Subcutaneous adipose tissue (tissue), 4 donors: ENCODE data around the gene TUBA8. TPM values are rescaled to one million over a fixed set of nuclear protein-coding genes. Genes with fewer than 3 reads are reported as not detected.

Experiments used
- total RNA-seq, 4 donors: library from RNA; depleted of rRNA; stranded (reverse); fragments of >200 nt; gene quantifications; one replicate each; pipeline ENCODE4 v1.1.0, GENCODE V29; 2016
- TF ChIP-seq, protein P1 (sequence below): fragments of 450-650 bp; IDR thresholded peaks from one replicate; pipeline ENCODE4 v1.5.1; 2016; ENCODE audit warnings: low read depth, mild to moderate bottlenecking, control low read depth, antibody characterized with exemption, moderate library complexity

TUBA8 gene
- total RNA-seq, 4 donors from 2014 or later: 4.6 to 34.3 (median 19.3) TPM

DNA sequence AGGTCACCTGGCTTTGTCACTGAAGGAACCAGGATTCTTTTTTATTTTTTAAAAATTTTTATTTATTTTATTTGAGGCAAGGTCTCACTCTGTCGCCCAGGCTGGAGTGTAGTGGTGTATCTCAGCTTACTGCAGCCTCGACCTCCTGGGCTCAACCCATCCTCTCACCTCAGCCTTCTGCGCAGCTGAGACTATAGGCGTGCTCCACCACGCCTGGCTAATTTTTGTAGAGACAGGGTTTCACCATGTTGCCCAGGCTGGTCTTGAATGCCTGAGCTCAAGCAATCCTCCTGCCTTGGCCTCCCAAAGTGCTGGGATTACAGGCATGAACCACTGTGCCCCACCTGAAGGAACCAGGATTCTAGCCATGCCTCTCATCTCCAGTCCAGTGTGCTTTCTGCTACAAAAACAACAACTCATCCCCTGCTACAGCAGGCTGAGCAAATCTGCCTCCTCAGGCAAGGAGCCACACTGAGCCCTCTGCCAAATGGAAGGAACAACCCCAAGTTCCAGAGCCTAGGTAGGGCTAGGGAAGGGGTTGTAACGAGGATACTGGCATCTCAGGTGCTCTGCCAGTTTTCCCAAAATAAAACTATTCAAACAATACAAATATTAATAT lies 35.4 kb upstream of the TUBA8 start:
- TF ChIP-seq, protein P1, sequence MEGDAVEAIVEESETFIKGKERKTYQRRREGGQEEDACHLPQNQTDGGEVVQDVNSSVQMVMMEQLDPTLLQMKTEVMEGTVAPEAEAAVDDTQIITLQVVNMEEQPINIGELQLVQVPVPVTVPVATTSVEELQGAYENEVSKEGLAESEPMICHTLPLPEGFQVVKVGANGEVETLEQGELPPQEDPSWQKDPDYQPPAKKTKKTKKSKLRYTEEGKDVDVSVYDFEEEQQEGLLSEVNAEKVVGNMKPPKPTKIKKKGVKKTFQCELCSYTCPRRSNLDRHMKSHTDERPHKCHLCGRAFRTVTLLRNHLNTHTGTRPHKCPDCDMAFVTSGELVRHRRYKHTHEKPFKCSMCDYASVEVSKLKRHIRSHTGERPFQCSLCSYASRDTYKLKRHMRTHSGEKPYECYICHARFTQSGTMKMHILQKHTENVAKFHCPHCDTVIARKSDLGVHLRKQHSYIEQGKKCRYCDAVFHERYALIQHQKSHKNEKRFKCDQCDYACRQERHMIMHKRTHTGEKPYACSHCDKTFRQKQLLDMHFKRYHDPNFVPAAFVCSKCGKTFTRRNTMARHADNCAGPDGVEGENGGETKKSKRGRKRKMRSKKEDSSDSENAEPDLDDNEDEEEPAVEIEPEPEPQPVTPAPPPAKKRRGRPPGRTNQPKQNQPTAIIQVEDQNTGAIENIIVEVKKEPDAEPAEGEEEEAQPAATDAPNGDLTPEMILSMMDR: no peak

- TF ChIP-seq, protein P1: no peak
Observed at GRCh38 chr22:18075720-18076497, 34.7 kb upstream of the TUBA8 start.

DNA sequence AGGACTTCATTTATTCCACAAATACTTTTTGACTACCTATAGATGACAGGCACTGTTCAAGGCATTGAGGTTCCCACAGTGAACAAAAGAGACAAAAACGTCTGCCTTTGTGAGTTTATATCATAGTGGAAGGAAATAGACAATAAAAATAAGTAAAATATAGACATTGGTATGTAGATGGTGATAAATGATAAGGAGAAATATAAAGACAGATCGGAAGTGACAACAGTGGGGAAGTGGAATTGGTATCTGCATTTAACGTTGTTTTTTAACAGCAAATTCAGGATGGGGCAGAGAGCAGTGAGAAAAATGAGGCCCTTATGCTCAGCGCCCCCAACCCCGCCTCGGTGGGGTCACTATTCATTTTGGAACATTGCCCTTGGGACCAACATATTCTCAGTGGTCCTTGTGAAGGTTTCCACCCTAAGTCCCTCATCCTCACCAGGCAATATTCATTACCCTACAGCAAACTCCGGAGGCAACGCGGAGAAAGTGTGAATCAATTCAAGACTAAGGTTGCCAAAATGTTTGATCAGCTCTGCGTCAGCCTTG lies 33.4 kb upstream of the TUBA8 start:
- TF ChIP-seq, protein P1: no peak

DNA sequence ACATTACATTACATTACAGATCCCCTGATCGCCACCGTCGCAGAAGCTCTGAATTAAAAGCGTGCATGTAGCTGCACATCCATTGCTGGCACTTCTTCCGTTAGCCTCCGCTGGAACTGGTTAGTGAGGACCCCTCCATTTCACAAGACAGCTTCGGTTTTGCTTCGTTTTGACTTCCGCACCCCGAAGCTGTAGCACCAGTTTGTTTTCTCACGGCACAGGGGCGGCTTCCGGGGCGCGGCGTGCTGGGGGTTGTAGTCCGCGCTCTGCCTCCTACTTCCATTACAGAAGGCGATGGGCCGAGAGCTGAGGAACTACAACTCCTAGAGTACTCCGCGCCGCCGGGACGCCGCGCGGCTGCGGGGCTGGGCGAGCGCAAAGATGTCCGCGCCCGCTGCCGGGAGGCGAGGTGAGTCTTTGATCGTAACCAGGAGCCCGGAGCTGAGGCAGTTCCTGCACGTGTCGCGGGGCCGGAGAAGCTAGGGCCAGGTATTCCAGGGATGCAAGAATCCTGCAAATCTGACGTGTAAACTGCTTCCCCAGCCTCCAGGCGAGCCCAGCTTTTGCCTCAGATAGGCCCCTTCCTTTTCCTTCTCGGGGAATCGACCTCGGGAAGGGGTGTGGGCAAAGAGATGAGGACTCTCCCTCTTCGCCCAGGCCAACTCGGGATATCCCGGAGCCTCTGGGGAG lies 32.8 kb upstream of the TUBA8 start, which contains the start of gene PEX26:
PEX26 (plus strand) TSS at position 352 of the 690 bp plus-strand sequence. CDS start 387 bp downstream, outside the sequence.
- TF ChIP-seq, protein P1: no peak

GRCh38 chr22:18078329-18079041 lies 32.1 kb upstream of the TUBA8 start:
- TF ChIP-seq, protein P1: no peak

DNA sequence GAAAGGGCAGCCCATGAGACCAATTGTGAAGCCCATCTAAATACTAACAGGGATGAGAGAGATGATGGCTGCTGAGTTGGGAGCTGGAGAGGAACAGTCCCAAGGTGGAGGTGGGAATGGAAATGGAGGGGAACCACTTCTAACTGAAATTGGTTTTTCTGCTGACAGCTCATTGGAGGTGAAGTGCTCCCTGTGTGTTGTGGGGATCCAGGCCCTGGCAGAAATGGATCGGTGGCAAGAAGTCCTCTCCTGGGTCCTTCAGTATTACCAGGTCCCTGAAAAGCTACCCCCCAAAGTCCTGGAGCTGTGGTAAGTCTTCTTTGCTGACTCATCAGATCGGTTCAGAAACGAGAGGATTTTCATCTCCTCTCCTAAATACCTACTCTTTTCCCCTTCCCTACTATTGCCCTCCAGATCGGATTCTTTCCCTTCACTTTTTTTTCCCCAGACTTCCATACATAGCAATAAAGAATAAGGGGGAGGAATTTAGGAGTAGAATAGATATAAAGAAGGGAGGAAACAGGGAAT lies 30.8 kb upstream of the TUBA8 start:
- TF ChIP-seq, protein P1: no peak
